ENCODE measurements around the gene HTR3C. TPM values are rescaled to one million over a fixed set of nuclear protein-coding genes. Genes with fewer than 3 reads are reported as not detected.
"Not testable (repeated sequence)": the region's sequence is repeated elsewhere in the genome, so short reads cannot be mapped to it uniquely, and the experiment has no call there.

The HTR3C gene
- total and polyA plus RNA-seq, 8 donors, result 0.10 to 0.16 (median 0.15) TPM; not detected in 4

DNA sequence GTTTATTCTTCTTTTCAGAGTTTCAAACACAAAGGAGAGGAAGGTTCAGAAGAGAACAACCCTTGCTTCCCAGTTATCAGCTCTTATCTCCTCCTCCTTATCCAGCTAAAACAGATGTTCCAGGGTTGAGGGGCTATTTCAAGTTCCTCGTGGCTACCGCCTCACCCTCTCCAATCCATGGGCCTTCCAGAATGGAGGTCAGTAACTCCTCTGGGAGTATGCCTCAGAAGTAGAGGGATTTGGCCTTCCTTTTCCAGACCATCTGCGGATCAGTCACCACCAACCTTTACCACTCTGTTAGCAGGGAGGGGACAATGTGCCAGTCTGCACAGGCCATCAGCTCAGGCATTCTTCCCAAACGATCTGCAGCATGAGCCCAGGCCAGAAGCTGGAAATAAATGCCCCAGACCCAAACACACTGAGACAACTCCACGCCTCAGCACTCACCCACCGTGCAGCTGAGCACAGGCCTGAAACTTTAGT is 14.8 kb downstream of the HTR3C start:
- peaks cover 0 to 10% of the 10 kb centered on the region in 2 donors for H3K9me3 ChIP-seq
- TF ChIP-seq, protein P1, sequence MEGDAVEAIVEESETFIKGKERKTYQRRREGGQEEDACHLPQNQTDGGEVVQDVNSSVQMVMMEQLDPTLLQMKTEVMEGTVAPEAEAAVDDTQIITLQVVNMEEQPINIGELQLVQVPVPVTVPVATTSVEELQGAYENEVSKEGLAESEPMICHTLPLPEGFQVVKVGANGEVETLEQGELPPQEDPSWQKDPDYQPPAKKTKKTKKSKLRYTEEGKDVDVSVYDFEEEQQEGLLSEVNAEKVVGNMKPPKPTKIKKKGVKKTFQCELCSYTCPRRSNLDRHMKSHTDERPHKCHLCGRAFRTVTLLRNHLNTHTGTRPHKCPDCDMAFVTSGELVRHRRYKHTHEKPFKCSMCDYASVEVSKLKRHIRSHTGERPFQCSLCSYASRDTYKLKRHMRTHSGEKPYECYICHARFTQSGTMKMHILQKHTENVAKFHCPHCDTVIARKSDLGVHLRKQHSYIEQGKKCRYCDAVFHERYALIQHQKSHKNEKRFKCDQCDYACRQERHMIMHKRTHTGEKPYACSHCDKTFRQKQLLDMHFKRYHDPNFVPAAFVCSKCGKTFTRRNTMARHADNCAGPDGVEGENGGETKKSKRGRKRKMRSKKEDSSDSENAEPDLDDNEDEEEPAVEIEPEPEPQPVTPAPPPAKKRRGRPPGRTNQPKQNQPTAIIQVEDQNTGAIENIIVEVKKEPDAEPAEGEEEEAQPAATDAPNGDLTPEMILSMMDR (IDR thresholded peaks at IDR 0.05), result no peak
- no peaks in the 10 kb centered on the region for H3K27me3 ChIP-seq
- no peaks in the 10 kb centered on the region for H3K36me3 ChIP-seq
- H3K4me3 ChIP-seq, result no peak overlapping the region
- ATAC-seq (no peak), DNase-seq (no peak)
- no peak overlapping the region for H3K27ac ChIP-seq
- no peaks in the 10 kb centered on the region for H3K4me1 ChIP-seq
- intact Hi-C loops (cut with DNase I), result no loop called here

DNA sequence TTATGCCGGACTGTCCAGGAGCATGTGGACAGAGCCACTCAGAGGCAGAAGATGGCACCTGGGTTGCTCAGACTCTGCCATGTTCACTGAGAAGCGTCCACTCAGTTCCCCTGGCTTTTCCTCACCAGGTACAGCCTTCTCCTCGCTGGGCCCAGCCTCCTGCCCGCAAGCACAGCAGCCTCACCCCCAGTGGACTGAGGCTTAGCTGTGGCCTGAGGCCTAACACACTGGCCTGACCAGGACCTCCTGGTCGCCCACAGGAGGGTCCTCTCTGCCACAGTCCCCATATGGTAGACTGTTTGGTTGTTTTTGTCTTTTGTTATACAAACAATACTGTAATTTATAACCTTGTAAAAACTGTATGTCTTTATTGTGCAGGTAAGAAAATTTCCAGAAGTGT is 15.5 kb downstream of the HTR3C start:
- DNase-seq (no peak), ATAC-seq (no peak)
- Histone ChIP-seq H3K36me3 (no peaks in the 10 kb centered on the region), H3K9me3 (peaks cover 0 to 10% of the 10 kb centered on the region in 2 donors), H3K4me1 (no peaks in the 10 kb centered on the region), H3K4me3 (no peak overlapping the region), H3K27ac (no peak overlapping the region), H3K27me3 (no peaks in the 10 kb centered on the region)
- intact Hi-C loops (cut with DNase I), result no loop called here
- TF ChIP-seq, protein P1 (IDR thresholded peaks at IDR 0.05), result no peak

DNA sequence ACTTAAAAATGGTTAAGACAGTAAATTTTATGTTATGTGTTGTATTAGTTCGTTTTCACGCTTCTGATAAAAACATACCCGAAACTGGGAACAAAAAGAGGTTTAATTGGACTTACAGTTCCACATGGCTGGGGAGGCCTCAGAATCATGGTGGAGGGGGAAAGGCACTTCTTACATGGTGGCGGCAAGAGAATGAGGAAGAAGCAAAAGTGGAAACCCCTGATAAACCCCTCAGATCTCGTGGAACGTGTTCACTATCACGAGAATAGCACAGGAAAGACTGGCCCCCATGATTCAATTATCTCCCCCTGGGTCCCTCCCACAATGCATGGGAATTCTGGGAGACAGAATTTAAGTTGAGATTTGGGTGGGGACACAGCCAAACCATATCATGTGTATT is 18.3 kb downstream of the HTR3C start:
- H3K36me3 ChIP-seq; H3K9me3 ChIP-seq; H3K27me3 ChIP-seq; DNase-seq; ATAC-seq; H3K27ac ChIP-seq; intact Hi-C loops (cut with DNase I); H3K4me1 ChIP-seq; H3K4me3 ChIP-seq: not testable (repeated sequence)

DNA sequence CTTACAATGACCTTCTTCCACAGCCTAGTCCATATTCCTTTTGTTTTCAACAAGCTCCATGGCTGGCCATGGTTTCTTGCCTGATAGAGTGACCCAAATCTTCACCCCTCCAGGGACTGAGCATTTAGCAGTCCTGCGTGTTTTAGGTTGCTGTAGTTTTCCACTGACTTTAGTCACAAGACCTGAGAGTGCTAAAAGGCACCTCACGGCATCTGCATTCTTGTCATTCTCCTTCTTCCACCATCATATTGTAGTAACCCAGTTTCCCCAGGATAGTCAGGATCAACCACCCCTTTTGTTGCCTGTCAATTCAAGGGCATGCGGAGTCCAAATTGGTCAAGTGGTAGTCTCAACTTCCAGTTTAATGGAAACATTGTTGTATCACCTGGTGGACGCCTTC is 20.8 kb downstream of the HTR3C start:
- H3K27me3 ChIP-seq, result no peaks in the 10 kb centered on the region
- no peaks in the 10 kb centered on the region for H3K4me1 ChIP-seq
- H3K4me3 ChIP-seq, result no peak overlapping the region
- TF ChIP-seq, protein P1 (IDR thresholded peaks at IDR 0.05), result no peak
- ATAC-seq (no peak), DNase-seq (no peak)
- no peaks in the 10 kb centered on the region for H3K36me3 ChIP-seq
- peaks cover 0 to 10% of the 10 kb centered on the region in 2 donors for H3K9me3 ChIP-seq
- no peak overlapping the region for H3K27ac ChIP-seq
- intact Hi-C loops (cut with DNase I), result no loop called here

DNA sequence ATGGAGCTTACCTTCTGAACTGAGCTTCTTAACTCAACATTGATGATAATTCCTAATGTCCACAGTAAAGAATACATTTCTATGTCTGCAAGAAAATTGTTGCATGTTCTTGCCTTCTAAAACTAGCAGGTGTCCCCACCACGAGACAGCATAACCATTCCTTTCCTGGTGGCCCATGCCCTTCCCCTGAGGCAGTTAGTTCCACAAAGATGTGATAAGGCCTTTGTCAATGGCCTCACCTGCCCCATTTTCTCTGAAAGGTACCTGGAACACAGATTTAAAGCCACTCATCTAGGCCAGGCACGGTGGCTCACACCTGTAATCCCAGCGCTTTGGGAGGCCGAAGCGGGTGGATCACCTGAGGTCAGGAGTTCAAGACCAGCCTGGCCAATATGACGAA is 23.1 kb downstream of the HTR3C start:
- intact Hi-C loops (cut with DNase I), result no loop called here
- Histone ChIP-seq H3K4me1 (no peaks in the 10 kb centered on the region), H3K27ac (no peak overlapping the region), H3K4me3 (no peak overlapping the region), H3K27me3 (no peaks in the 10 kb centered on the region), H3K9me3 (peaks cover 0 to 4% of the 10 kb centered on the region in 2 donors), H3K36me3 (no peaks in the 10 kb centered on the region)
- TF ChIP-seq, protein P1 (IDR thresholded peaks at IDR 0.05), result no peak
- no peak for DNase-seq
- no peak for ATAC-seq

DNA sequence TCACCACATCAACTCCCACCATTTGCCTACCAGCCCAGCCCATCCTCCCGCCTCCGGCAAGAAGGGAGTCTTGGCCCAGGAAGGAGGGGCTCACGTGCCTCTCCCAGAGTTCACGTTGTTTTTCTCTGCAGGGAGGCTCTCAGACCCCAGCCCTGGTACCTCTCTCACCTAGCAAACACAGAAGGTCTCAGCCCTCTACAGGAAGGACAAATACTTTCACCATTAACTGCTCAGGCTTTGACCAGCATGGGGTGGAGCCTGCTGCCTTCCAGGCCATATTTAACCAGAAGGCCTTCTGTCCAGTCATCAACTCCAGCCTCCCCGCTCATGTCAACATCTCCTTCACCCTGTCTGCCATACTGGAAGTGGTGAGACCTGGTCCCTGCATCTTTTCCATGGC is 25.0 kb downstream of the HTR3C start:
- Histone ChIP-seq H3K27ac (no peak overlapping the region), H3K9me3 (no peaks in the 10 kb centered on the region), H3K4me3 (no peak overlapping the region), H3K36me3 (no peaks in the 10 kb centered on the region), H3K4me1 (no peaks in the 10 kb centered on the region), H3K27me3 (no peaks in the 10 kb centered on the region)
- ATAC-seq (no peak), DNase-seq (no peak)
- TF ChIP-seq, protein P1 (IDR thresholded peaks at IDR 0.05), result no peak
- intact Hi-C loops (cut with DNase I), result no loop called here

All from left lung (tissue), 10 donors.